ENCODE results near the gene PHACTR3.
"Not testable (repeated sequence)": the region's sequence is repeated elsewhere in the genome, so short reads cannot be mapped to it uniquely, and the experiment has no call there.

PHACTR3 gene

GRCh38 chr20:59863058-59863457 is 258.7 kb downstream of the PHACTR3 start:
- DNase-seq (ENCODE audit: low read depth): no peak

- DNase-seq (ENCODE audit: low read depth): no peak
These were observed 260.4 kb downstream of the PHACTR3 start for GRCh38 chr20:59864726-59865125.

DNA sequence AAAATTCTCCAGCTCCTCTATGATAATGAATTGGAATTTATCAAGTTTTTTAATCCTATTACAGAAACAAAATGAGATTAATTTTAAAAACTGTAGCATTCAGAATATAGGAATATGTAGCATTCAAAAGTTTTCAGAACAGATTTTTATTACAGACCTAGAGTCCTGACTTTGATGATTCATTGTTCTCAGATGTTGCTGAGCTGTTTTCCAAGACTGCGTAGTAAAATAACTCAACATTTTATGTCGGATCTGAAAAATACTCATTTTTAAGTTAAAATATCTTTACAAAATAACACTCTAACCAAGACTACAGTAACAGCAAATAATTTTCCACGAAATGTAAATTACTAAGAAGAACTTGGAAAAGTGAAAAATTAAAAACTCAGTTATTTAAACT is 262.0 kb downstream of the PHACTR3 start:
- DNase-seq (ENCODE audit: low read depth): no peak

DNA sequence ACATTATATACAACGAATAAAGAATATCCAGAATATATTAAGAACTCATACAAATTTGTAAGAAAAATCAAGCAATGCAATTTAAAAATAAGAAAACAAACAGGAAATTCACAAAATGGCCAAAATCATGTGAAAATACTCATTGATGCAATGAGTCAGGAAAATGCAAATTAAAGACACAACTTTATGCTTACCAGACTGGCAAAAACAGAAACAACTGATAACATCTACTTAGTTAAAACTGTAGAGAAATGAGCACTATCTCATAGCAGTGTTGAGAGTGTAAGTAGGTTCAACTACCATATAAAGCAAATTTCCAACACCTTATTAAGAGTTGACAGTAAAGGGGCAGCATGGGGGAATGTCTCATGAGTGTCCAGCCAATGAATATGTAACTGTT is 266.8 kb downstream of the PHACTR3 start:
- no peak for DNase-seq (ENCODE audit: low read depth)

DNA sequence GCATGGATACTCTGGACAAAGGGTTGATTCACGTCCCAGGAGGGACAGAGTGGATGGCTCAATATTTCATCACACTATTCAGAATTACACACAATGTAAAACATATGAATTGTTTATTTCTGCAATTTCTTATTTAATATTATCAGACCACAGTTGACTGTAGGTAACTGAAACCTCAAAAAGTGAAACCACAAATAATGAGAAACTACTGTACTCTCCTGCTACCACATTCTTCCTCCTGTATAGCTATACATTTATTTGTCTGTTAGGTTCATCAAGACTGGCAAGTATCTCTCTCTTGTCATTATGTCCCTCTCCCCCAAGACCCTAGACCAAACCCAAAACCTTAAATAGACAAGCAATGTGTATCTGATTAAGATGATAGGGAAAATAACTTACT is 269.1 kb downstream of the PHACTR3 start:
- no peak for DNase-seq (ENCODE audit: low read depth)

DNA sequence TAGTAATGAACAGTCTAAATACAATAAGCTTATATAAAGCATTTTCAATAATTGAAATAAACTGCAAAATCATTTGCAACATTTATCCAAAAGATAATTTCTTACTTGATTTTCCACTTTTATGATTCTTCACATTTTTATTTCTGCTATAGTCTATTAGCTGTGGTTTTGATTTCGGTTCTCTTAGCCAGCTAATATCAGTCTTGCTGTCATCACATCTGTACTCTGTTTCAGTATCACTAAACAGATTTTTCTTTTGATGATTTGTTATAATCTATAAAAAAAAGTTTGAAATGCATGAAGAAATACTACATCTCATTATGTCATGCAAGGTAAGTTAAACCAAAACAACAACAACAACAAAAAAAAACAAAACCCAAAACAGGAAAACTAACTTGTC is 275.9 kb downstream of the PHACTR3 start:
- no peak for DNase-seq (ENCODE audit: low read depth)

- DNase-seq (ENCODE audit: low read depth): no peak
These were observed 280.2 kb downstream of the PHACTR3 start for GRCh38 chr20:59884494-59884893.

- DNase-seq (ENCODE audit: low read depth): no peak
These were observed 283.7 kb downstream of the PHACTR3 start for GRCh38 chr20:59888050-59888449.

- not testable (repeated sequence) for DNase-seq (ENCODE audit: low read depth)
These were observed 285.7 kb downstream of the PHACTR3 start for GRCh38 chr20:59890035-59890434.

DNA sequence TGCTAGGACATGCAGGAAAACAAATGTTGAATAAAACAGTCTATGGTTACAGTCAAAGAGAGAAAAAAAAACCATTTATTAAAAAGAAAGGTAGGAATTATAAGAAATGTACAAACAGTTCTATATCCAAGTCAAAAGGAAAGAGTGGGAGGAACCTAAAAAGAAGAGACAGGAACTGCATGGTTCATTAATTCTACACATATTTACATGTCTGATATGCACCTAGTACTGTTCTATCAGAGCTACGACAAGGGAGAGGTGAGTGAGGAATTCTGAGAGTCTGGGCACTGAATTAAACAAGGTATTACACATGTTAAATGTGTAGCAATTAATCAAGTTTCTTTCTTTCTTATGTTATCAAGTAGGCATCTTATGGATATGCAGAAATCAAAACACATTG is 287.2 kb downstream of the PHACTR3 start:
- DNase-seq (ENCODE audit: low read depth): no peak

GRCh38 chr20:59895908-59896307 is 291.6 kb downstream of the PHACTR3 start:
- DNase-seq (ENCODE audit: low read depth): no peak

Measured in T follicular helper cell (primary cell).